HG02840 (cell line): ENCODE data around the gene ADGRF1.
"Not testable (repeated sequence)": the region's sequence is repeated elsewhere in the genome, so short reads cannot be mapped to it uniquely, and the experiment has no call there.

Experiments
- ATAC-seq: cut with Tn5 transposase; IDR thresholded peaks from one replicate; pipeline ENCODE4 v1.9.1; 2021; ENCODE audit warnings: mild to moderate bottlenecking, moderate library complexity, moderate number of reproducible peaks; ENCODE audit not compliant: unreplicated experiment, low FRiP score

The ADGRF1 gene

DNA sequence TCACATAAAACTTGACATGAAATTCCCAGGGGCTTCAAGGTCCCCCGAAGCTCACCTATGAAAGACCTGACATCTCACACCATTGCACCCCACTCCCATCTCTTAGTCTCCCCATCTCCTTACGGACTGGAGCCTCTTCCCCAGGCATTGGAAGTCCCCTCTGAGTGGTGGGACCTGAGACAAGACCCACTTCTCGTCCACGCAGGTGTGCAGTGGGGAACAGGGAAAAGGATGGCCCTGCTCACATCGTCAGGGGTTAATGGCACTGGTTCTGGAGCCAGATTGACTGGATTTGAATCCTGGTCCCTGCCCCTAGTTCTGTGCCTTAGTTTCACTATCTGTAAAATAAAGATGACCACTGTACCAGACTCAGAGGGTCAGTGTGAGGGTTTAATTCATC, 15.5 kb downstream of the ADGRF1 start:
- no peak for ATAC-seq

DNA sequence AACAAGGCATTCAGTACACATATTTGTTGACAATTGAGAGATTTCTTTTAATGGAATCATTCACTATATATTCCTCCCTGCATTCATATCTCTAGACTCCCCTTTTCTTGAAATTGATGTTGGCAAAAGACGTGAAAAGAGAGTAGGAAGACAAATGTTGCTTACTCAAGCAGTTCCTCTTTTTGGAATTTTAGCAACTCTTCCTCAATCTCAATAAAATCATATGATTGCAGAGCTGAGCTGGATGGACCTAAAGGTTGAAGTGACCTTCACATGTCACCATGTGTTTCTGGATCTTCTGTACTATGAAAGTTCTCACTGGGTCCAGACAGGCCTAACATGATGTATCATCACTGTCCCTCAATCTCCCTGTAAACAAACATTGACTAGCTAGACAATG, 18.6 kb downstream of the ADGRF1 start:
- no peak for ATAC-seq

DNA sequence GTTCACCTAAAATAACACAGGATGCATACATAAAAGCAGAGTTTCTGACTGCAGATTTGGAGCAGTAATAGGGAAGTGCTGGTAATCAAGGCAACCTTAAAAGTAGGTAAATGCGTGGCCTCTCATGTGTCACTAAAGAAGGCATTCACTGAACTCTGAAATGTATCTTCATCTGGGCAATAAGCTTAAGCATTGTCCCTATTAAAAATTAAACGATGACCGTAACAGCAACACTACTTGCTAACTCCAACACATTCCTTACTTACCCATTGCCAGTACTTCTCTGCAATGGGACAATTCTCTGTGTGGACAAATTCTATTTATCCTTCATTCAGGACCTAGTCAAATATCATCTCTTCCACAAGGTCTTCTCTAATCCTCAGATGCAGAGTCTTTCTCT, 19.9 kb downstream of the ADGRF1 start:
- ATAC-seq = no peak

DNA sequence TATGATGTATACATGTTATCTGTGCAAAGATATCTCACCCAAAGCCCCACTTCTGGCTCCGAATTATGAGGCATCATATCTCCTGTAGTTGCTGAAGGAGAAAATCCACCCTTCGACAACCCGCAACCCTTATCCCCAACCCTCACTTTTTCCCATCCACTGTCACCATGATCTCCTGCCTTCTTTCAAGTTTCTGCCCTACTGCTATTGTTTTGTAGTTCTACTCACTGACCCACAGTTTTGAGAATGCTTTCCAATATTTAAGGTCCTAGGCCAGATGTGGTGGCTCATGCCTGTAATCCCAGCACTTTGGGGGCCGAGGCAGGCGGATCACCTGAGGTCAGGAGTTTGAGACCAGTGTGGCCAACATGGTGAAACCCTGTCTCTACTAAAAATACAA, 22.2 kb downstream of the ADGRF1 start:
- ATAC-seq = no peak

DNA sequence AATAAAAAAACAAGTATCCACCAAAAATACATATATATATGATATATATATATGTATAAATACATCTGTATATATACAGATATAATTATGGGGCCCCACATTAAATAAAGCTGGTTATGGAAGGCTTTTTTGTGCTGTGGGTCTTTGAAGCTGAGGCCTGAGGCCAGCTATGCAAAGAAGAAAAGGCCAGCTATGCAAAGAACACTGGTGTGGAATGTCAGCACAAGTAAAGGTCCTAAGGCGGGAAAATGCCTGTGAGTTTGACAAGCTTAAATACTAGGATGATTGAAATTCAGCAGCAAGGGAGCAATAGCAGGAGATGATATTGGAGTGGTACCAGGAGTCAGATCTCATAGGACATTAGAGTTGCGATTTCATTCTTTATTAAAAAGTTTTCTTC, 25.2 kb downstream of the ADGRF1 start:
- no peak for ATAC-seq

DNA sequence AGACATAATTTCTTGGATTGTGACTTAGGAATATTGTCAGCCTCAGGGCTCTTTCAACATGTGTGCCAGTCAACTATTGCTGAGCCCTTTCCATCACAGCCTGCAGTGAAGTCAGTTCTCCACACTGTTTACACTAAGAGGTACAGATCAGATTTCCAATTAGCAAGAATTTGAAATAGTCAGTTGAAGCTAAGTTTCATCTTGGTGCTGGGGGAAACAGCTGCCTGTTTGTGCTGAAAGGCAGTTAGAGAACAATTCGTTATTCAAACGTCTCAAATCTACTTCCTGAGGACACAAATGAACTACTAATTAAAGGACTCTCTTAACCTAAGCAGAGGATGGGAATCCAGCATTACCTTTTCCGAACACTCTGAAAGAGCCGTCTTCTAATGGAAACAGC, 25.9 kb downstream of the ADGRF1 start:
- no peak for ATAC-seq

DNA sequence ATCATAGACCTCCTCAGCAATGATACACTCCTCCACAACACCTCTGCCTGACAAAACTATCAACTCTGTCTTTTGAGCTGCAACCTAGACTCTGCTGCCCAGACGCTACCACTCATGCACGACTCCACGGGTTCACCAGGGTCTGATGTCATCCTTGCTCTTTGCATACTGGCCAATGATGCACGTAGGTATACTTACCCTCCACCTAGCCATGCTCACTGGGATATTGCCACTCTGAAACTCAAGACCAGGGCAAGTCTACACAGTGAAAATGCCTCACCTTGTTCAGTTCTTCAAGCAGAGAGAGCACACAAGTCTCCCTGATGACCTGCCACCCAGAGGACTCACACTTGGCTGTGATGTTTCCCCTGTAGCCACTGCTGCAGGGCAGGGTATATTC, 27.7 kb downstream of the ADGRF1 start:
- ATAC-seq = no peak

DNA sequence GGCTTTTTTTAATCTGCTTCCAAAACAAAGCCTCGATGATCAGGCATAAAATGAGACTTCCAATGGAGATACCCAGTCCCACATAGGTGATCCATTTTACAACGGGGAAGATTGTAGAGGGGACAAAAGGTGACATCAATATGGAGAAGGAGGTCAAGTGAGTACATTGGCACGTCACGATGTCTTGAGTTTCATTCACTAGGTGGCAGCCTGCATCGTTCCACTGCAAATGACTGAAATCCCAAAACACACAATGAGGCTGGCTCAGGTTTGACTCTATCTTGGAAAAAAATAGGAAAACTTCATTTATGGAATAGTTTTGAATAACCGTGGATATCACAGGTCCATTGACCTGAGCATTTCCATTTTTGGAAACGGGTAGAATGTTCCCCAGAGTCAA, 32.5 kb downstream of the ADGRF1 start:
- ATAC-seq = no peak

DNA sequence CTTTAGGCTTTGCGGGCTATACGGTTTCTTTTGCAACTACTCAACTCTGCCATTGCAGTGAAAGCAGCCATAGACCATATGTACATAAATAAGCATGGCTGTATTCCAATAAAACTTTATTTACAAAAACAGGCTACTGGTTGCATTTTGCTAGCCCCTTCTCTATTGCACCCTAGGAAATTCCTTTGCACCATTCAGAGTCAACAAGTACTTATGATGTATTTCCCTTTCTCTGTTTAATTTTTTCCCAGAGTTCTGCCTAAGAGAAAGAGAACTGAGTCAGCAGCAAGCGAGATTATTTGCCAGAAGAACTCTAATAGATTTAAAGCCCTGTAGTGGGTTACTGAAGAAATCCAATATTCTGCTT, 33.8 kb downstream of the ADGRF1 start:
- no peak for ATAC-seq

DNA sequence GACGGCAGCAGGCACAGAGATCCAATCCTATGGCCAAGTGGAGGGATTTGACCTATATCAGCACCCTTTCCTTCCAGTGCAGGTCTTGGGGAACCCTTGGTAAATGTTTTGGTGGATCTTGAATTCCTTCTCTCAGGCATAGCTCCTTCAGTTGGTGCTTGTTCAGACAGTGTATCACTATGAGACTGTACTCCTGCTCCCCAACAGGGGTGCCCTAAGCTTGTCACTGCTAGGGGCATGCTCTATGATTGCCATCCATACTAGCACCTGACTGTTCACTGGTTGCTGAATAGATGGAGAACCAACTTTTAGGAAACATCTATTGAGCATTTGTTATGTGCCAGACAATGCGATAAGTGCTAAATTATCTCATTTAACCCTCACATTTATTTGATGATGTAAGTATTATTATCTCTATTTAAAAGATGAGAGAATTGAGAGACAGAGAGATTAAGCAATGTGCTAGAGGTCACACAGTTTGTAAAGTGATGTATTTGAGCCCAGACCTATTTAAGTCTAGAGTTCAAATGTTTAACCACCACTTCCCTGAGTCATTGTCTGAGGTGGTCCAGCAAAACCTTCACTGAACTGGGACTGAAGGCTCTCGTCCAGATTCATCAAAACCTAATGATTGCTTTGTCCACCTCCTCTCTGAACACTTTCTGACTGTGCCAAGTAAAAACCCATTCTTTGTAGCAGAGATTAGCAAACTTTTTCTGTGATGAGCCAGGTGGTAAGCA, 34.3 kb downstream of the ADGRF1 start:
- no peak for ATAC-seq

DNA sequence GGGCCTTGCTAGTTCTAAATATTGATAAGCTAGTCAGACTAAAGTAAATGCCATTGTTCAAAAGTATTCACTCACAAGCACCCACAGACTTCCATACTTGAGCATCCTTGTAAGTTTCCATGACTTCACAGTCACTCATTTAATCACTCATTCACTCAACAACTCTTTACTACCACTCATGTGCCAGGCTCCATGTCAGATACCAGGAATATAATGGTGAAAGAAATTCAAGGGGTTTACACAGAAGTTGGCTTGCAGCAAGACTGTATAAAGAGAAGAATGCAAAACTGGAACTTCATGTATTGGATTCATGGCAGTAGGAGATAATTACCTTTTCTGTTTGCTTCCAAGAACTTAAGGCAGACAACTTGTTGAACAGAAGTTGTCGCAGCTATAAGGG, 36.6 kb downstream of the ADGRF1 start:
- no peak for ATAC-seq

DNA sequence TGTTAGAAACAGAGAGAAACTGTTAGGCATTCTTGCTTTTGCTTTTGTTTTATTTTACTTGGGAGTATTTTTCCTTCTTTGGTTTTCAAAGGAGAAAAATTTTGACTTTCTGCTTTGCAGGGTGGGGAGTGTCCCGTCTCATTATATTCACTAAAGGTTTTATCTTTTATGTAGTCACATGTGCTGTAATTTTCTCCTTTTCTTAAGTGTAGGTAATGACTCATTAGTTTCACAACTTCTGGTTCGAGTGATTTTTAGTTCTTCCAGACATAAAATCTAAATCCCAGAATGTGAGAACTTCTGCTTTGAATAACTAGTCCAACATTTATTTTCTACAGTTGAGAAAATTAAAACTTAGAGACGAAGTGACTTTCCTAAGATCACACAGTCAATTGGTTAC, 37.7 kb downstream of the ADGRF1 start:
- no peak for ATAC-seq

DNA sequence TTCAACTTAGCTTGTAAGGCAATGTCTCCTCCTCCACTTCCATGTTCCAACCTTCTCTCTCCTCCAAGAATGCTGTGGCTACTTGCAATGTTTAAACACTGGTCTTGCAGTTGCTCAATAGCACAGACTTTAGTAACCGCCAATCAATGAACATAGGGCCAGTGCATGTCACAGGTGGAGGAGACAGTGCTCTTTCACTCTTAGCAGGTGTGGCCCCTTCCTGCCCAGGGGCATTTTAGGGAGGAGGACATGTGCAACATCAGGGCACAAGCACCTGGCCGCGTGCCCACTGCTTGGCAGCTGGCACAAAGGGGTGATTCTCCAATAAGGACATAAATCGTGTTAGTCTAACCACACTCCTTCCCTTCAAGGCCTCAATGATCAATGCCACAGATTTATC, 41.3 kb downstream of the ADGRF1 start:
- ATAC-seq = no peak

DNA sequence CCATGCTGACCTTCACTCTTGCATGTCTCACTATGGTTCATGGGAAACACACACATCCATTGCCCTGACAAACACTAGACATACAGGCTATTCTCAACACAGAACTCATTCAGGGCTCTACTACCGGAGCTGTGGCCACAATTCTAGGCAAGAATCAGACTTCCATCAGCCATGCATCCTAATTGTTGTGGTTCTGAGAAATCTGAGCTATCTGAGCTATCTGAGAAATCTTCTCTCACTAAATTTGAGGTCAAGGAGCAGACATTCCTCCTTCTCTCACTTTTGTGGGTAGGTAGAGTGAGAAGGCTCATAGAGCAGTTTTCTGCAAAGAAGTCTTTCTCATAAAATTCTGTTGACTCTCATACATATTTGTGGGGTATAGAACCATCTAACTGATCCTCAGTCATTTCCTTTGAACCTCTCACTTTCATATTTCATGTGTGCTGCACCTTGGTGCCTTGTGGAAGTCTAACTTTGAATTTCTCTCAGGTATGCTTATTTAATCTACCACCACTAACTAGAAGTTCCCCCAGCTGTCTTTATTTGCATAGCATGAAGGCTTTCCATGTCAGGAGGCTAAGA, 43.6 kb downstream of the ADGRF1 start:
- ATAC-seq = no peak

DNA sequence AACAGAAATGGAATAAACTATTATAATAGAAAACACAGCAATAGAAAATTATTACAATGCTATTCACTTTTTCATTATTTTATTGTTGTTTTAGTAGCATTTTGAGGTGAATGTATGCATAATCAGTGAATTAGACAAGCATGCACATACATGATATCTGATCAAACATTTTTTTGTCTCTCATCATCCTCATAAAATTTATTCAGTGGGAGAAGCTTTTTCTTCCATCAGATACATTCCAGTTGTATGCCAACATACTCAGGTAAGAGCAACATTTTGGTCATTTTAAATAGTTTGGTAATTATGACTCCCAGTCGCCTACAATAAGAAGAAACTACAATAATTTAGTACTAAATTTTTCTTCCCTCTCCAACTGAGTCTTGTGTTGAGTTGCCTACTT, 44.5 kb downstream of the ADGRF1 start:
- no peak for ATAC-seq

DNA sequence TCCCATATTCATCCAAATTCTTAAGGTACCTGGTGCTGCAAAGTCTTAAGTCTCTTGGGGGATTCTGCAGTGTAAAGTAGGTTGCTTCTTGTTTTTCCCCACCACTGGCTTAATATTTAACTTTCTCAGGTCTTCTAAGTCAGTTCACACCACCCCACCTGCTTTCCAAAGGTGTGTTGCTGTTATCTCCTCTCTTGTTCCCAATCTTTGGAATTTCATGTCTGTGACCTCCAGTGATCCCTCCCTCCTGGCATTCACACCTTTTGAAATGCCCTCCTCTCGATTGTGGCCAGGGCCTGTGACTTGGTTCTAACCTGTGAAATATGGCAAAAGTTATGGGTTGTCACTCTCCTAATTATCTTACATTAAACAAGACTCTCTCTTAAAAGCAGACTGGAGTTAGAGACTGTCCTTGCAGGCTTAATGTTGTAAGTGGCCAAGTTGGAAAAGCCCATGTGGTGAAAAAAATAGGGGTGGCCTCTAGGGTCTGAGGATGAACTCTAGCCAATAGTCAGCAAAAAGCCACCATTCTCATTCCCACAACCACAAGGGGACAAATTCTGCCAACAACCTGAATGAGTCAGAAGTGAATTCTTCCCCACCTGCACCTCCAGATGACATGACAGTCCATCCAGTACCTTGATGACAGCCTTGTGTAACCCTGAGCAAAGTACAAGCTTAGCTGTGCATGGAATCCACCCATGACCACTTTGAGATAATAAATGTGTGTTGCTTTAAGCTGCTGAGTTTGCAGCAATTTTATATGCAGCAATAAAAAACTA, 45.1 kb downstream of the ADGRF1 start:
- no peak for ATAC-seq

DNA sequence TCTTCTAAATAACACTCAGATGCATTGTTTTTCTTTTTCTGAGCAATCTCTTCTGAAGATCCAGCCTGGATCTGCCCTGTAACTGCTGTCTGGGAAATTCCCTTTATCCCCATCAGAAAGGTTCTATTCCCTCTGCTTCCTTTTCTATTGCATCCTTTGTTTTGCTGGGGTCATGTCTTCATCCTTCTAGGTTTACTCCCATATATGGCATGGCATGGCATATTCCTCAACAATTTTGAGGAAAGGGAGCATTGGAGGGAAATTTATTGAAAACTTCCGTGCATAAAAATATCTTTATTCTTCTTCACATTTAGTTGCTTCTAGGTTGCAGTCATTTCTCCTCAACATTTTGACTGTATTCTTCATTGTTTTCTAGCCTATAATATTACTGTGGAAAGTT, 47.2 kb downstream of the ADGRF1 start:
- ATAC-seq = no peak

DNA sequence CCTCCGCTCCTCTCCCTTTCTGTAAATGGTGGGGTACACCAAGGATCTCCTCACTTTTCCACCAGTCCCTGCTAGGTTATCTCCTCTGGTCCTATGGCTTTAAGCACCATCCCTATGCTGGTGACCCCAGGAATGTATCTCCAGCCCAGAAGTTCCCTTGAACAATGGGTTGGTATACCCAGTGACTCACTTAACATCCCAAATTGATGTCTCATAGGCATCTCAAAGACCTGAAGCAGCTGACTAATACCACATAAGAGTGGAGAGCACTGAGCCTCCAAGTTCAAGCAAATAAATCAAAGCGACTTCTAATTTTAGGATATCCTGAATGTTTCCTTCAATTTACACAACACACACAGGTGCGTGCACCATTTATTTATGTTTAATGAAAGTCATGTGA, 48.3 kb downstream of the ADGRF1 start:
- no peak for ATAC-seq

DNA sequence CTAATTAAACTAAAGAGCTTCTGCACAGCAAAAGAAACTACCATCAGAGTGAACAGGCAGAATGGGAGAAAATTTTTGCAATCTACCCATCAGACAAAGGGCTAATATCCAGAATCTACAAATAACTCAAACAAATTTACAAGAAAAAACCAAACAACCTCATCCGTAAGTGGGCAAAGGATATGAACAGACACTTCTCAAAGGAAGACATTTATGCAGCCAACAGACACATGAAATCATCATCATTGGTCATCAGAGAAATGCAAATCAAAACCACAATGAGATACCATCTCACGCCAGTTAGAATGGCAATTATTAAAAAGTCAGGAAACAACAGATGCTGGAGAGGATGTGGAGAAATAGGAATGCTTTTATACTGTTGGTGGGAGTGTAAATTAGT, 49.7 kb downstream of the ADGRF1 start:
- not testable (repeated sequence) for ATAC-seq

DNA sequence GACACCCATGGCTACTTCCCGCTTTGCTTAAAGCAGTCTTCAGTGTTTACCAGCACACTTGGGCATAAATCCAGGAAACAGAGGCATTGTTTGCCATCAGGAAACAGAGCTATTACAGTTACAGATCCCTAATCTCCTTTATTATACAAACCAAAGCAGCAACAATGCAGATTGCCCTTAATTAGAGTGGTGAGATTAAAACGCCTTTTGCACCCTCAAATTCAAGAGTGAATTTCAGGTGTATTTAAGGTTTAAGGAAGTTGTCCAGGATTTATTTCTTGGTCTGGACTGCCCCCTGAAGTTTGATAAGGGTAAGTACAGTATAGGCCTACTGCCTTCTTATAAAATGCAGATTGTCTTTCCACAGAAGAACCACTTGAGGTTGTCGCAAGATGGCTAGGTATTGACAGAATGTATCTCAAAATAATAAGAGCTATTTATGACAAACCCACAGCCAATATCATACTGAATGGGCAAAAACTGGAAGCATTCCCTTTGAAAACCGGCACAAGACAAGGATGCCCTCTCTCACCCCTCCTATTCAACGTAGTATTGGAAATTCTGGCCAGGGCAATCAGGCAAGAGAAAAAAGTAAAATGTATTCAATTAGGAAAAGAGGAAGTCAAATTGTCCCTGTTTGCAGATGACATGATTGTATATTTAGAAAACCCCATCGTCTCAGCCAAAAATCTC, 51.2 kb downstream of the ADGRF1 start:
- not testable (repeated sequence) for ATAC-seq

DNA sequence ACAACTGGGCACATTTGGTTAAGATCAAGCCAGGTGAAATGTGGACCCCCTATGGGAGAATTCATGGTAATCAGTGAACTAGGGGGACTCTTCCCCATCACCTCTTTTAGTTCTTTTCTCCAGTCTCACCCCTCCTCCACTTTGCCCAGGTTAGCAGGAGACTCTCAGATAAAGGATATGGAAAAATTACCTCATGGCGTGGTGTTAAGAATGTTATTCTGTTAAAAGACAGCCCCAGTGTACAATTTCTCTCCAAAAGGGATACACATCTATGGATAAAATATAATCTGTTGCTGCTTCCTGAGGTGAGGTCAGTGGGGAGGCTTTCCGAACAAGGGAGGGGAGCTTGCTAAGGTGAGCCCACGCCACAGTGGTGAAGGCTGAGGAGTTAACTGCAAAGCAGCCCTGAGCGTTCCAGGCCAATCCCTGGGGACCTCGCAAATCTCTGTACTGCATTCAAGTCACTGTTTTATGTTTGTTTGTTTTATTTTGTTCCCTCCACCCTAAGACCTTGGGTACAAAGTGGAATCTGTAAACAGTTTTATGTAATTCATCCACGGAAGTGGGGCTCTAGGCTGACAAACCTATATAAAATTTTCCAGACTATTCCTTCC, 52.0 kb downstream of the ADGRF1 start:
- ATAC-seq = no peak
